Activated naive CD4-positive, alpha-beta T cell treated with Interleukin-2 at 50 U/mL for 16 hours (primary cell): Measurements from ENCODE around the gene PLXNB1.
"Not testable (repeated sequence)": the region's sequence is repeated elsewhere in the genome, so short reads cannot be mapped to it uniquely, and the experiment has no call there.

Source experiments
- DNase-seq: peaks from one replicate; pipeline ENCODE4 v3.0.0-alpha.2; 2020

PLXNB1 gene

GRCh38 chr3:48429960-48430707, at the start of gene PLXNB1:
TSS of gene PLXNB1 (minus strand) at chr3:48430086. CDS start at chr3:48424611, 5,475 bp downstream.
- DNase-seq, result no peak

- peak; percentile 62 for DNase-seq
Measured at GRCh38 chr3:48478626-48479555, 49.0 kb upstream of the PLXNB1 start.

- no peak for DNase-seq
Measured at GRCh38 chr3:48477959-48478520, 48.2 kb upstream of the PLXNB1 start.

- DNase-seq, result no peak
Measured at GRCh38 chr3:48476426-48477053, 46.7 kb upstream of the PLXNB1 start.

GRCh38 chr3:48475188-48475587, 45.3 kb upstream of the PLXNB1 start:
- no peak for DNase-seq

- DNase-seq, result no peak
Measured at GRCh38 chr3:48474619-48475018, 44.7 kb upstream of the PLXNB1 start.

- not testable (repeated sequence) for DNase-seq
Measured at GRCh38 chr3:48474031-48474430, 44.1 kb upstream of the PLXNB1 start.

GRCh38 chr3:48473617-48473952, 43.7 kb upstream of the PLXNB1 start:
- no peak for DNase-seq

GRCh38 chr3:48472923-48473616, 43.2 kb upstream of the PLXNB1 start:
- DNase-seq, result peak; percentile 93

GRCh38 chr3:48472673-48472922, 42.7 kb upstream of the PLXNB1 start:
- no peak for DNase-seq

GRCh38 chr3:48470286-48470685, 40.4 kb upstream of the PLXNB1 start:
- no peak for DNase-seq

- DNase-seq, result no peak
Measured at GRCh38 chr3:48469046-48469915, 39.4 kb upstream of the PLXNB1 start.

GRCh38 chr3:48468329-48468731, 38.4 kb upstream of the PLXNB1 start:
- no peak for DNase-seq

GRCh38 chr3:48467473-48468267, 37.8 kb upstream of the PLXNB1 start:
- DNase-seq, result no peak

- DNase-seq, result no peak
Measured at GRCh38 chr3:48467110-48467454, 37.2 kb upstream of the PLXNB1 start.

- DNase-seq, result peak; percentile 44
Measured at GRCh38 chr3:48466386-48467109, 36.7 kb upstream of the PLXNB1 start.

GRCh38 chr3:48465531-48466378, 35.9 kb upstream of the PLXNB1 start:
- DNase-seq, result peak; percentile 82

- no peak for DNase-seq
Measured at GRCh38 chr3:48465237-48465530, 35.3 kb upstream of the PLXNB1 start.

- DNase-seq, result no peak
Measured at GRCh38 chr3:48464713-48465221, 34.9 kb upstream of the PLXNB1 start.
